NT2/D1 (cell line): ENCODE results near the gene SLIT3.

ENCODE experiments used
- SUZ12 ChIP-seq: IDR thresholded peaks from 2 replicates; pipeline ENCODE4 v1.6.1; 2011; ENCODE audit not compliant: insufficient read length, insufficient read depth; ENCODE audit errors: extremely low read depth
- YY1 ChIP-seq: IDR thresholded peaks from 2 replicates; pipeline ENCODE4 v1.6.1; 2011; ENCODE audit not compliant: insufficient read length, insufficient read depth
- ZNF274 ChIP-seq: IDR thresholded peaks from 2 replicates; pipeline ENCODE4 v1.6.1; 2011; ENCODE audit warnings: mild to moderate bottlenecking, low read depth, low read length

- TF ChIP-seq YY1 (no peak), ZNF274 (no peak), SUZ12 (no peak)
Measured at GRCh38 chr5:168877132-168877892, 423.6 kb downstream of the SLIT3 start.
